SKM-1 (cell line): Measurements from ENCODE around the gene ZNF460.

ENCODE experiments used
- DNase-seq: peaks from one replicate; lab custom pipeline; 2025; ENCODE audit not compliant: unreplicated experiment; lab: John Stamatoyannopoulos, UW

ZNF460 gene

GRCh38 chr19:57279418-57280164 is 694 bp upstream of the ZNF460 start:
- DNase-seq, result peak; percentile 58

- DNase-seq, result no peak
Observed at GRCh38 chr19:57280962-57281400, 696 bp downstream of the ZNF460 start.

- no peak for DNase-seq
Observed at GRCh38 chr19:57282011-57282643, 1.8 kb downstream of the ZNF460 start.

GRCh38 chr19:57288373-57288772 is 8.1 kb downstream of the ZNF460 start:
- DNase-seq, result no peak

GRCh38 chr19:57290970-57291369 is 10.7 kb downstream of the ZNF460 start:
- DNase-seq, result no peak

DNA sequence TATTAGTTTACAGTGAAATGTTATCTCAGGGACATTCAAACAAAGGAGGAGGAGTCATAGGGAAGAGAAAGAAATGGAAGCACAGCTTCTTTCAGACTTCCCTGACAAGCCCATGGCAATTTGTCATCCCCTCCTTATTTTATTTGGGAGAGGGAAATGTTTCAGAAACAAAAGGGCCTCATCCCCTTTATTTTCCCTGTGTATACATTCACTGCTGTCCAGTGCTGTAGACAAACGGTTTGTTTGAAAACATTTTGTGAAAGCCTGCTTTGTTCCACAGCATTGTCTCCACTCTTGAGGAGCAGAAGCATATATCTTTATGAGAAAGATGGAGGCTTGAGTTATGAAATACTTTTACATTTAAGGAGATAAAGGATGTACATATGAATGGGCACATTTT is 12.3 kb downstream of the ZNF460 start:
- no peak for DNase-seq

- DNase-seq, result no peak
Observed at GRCh38 chr19:57293719-57294118, 13.4 kb downstream of the ZNF460 start.

- DNase-seq, result no peak
Observed at GRCh38 chr19:57302020-57302465, 21.8 kb downstream of the ZNF460 start.

DNA sequence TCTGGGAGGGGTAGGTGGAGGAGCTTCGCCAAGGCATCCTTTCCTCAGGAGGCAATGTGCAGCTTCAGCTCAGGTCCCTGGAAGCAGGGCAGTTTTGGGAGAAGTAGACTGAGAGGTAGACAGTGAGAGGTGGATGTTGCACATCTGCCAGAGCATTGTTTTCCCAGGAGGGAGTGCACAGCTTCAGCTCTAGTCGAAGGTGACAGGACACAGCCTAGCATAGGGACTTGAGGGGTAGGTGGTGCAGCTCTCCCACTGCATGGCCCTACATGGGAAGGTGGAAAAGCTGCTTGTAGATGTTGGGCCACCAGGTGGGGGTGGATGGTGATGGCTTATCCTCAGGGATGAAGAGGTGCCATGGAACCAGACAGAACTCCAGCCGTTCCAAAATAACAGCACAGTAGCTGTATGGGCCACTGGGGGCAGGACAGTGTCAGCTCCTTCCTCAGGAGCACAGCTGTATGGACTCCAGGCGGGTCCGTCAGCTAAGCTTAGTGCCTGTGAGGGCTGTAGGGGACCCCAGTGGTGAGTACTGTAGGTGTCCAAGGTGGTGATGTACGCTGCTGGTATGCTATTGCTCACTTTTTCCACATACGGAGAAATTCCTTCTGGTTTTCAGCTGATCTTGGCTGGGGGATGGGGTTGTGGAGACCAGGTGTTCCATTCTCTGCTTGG is 22.6 kb downstream of the ZNF460 start:
- DNase-seq, result no peak

DNA sequence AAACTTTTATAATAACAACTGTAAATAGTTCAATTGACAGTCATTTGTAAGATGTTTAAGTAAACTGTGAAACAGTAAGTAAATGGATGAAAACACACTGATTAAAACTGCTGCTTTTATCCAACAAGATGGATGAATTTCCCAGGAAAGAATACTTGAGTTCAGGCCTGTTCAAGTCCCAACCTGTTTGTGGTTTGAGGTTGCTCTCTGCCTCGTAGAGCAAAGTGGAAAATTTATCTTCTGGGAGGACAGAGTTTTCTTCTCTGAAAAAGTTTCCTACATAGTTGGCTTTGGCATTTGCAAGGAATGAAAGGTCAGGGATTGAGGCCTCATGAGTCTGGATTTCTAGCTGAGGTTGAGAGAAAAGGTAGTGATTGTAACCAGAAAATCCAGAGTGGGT is 24.8 kb downstream of the ZNF460 start:
- no peak for DNase-seq

GRCh38 chr19:57308514-57308913 is 28.2 kb downstream of the ZNF460 start:
- no peak for DNase-seq

GRCh38 chr19:57310792-57311191 is 30.5 kb downstream of the ZNF460 start:
- no peak for DNase-seq

GRCh38 chr19:57314146-57314545 is 33.9 kb downstream of the ZNF460 start:
- DNase-seq, result no peak

GRCh38 chr19:57317503-57317902 is 37.2 kb downstream of the ZNF460 start:
- DNase-seq, result no peak

GRCh38 chr19:57319869-57320179 is 39.5 kb downstream of the ZNF460 start:
- DNase-seq, result no peak

DNA sequence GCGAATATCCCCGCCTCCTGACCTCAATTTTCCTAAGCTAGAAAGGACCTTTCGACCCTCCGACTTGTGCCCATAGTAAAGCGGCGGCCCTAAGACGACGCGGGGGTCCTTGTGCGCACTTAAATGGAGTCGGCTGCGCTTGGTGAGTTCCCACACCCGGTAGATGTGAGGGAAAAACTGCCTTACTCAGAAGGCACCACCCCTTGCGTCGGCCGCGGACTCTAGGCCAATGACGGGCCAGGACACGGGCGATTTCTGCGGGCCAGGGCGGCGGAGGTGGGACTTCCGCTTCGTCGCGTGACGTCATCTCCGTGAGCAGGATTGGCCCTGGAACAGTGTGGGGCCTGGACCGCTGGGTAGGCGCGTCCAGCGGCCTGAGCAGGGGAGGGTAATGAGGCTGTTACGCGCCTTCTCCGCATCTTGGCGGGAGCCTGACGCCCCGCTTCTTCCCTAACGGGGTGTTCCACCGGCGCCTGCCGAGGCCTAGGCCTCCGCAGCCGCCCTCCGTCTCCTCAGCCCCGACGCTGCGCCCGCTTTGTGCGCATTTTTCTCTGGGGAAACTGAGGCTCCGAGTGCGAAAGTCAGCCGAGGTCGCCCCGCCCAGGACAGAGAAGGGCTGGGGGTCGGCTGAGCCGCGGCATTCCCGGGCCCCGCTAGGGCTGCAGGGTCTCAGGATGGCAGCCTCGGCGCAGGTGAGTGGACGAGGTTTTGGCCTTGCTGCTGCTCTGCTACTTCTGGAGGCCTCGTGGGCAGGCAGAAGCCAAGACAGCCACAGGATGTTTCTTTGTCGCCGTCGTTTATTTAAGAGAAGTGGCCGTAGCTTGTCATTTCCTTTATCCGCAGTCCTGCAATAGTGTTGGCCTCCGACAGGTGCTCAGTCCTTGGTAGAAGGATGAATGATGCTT is 40.1 kb downstream of the ZNF460 start, which contains the start of gene ZNF543:
TSS of gene ZNF543 (plus strand) at position 293 of the 905 bp plus-strand sequence. CDS start at position 675, 382 bp downstream.
- DNase-seq, result peak; percentile 27

DNA sequence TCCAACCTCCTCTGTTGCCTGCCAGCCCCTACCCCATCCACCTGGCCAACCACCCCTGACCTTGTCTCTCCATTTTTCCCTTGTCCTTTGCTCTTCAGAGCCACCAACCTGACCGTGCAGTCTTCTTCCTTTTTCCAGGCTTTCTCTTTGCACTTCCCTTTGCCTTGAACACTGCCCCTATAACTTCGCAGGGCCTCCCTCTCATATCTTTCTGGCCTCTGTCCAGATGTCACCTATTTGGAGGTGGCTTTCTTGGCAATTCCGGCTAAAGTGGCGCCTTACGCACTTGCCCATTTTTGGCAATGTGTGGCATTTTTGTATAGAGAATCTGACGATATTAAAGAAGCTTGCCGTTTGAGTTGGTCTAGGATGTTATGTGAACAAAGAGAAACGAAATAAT is 40.8 kb downstream of the ZNF460 start:
- DNase-seq, result no peak

- no peak for DNase-seq
Observed at GRCh38 chr19:57321751-57322150, 41.5 kb downstream of the ZNF460 start.

- no peak for DNase-seq
Observed at GRCh38 chr19:57324992-57325391, 44.7 kb downstream of the ZNF460 start.

GRCh38 chr19:57327993-57328392 is 47.7 kb downstream of the ZNF460 start:
- DNase-seq, result no peak

GRCh38 chr19:57334191-57334590 is 53.9 kb downstream of the ZNF460 start:
- DNase-seq, result no peak
